Measurements from ENCODE around the gene KCNG4.

GRCh38 chr16:84194470-84195200 is 45.2 kb downstream of the KCNG4 start:
- TF ChIP-seq, protein P1, sequence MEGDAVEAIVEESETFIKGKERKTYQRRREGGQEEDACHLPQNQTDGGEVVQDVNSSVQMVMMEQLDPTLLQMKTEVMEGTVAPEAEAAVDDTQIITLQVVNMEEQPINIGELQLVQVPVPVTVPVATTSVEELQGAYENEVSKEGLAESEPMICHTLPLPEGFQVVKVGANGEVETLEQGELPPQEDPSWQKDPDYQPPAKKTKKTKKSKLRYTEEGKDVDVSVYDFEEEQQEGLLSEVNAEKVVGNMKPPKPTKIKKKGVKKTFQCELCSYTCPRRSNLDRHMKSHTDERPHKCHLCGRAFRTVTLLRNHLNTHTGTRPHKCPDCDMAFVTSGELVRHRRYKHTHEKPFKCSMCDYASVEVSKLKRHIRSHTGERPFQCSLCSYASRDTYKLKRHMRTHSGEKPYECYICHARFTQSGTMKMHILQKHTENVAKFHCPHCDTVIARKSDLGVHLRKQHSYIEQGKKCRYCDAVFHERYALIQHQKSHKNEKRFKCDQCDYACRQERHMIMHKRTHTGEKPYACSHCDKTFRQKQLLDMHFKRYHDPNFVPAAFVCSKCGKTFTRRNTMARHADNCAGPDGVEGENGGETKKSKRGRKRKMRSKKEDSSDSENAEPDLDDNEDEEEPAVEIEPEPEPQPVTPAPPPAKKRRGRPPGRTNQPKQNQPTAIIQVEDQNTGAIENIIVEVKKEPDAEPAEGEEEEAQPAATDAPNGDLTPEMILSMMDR (IDR thresholded peaks at IDR 0.05; ENCODE audit: control extremely low read depth in 1 of 3, insufficient read depth in 1 of 3, low read depth in 1 of 3, low read length in 3 of 3), result peak; percentile 8 to 33 (median 21); a peak in 3 of 4 replicates
- TF ChIP-seq CHD1 (IDR thresholded peaks at IDR 0.05; ENCODE audit: low read depth, low read length), result no peak
- no peak for TF ChIP-seq CEBPB (IDR thresholded peaks at IDR 0.05; ENCODE audit: low read depth, low read length)
- TF ChIP-seq EZH2 (IDR thresholded peaks at IDR 0.05; ENCODE audit: low read depth, low read length, severe bottlenecking), result no peak
- no peak for TF ChIP-seq BACH1 (IDR thresholded peaks at IDR 0.05; ENCODE audit: low read length)
- TF ChIP-seq POLR2A (IDR thresholded peaks at IDR 0.05; ENCODE audit: control extremely low read depth in 1 of 2, low read depth in 2 of 2, low read length in 2 of 2), result no peak
- TF ChIP-seq EP300 (IDR thresholded peaks at IDR 0.05; ENCODE audit: borderline replicate concordance in 1 of 2, low read depth in 2 of 2, low read length in 2 of 2), result no peak

Measured in H1 (cell line).